Endothelial cell of umbilical vein (primary cell): Measurements from ENCODE around the gene ZNF668. TPM values are rescaled to one million over a fixed set of nuclear protein-coding genes. Genes with fewer than 3 reads are reported as not detected.

Source experiments
- BruUV-seq: library from RNA; stranded (reverse); fragments of 400-500 nt; replicated peaks from 2 replicates; lab custom pipeline; 2021; lab: Mats Ljungman, UMichigan
- CTCF ChIA-PET: fragments of 300-600, 350-600 bp; sonication (Branson Sonifier 250); formaldehyde crosslinking; loops from one replicate; lab custom pipeline; 2021; ENCODE audit warnings: antibody characterized with exemption, inconsistent platforms; lab: Charles Lee
- POLR2A ChIA-PET: fragments of 300-600, 350-600 bp; sonication (Branson Sonifier 250); formaldehyde crosslinking; loops from one replicate; lab custom pipeline; 2021; ENCODE audit warnings: antibody characterized with exemption, inconsistent platforms; lab: Charles Lee
- DNase-seq: peaks from one replicate; pipeline ENCODE4 v3.0.0-alpha.2; 2011; ENCODE audit warnings: low read depth, low spot score
- FAIRE-seq: peaks from 2 replicates; lab custom pipeline; 2011; peaks lifted over from hg19 to GRCh38; lab: Jason Lieb, UNC
- H2AFZ ChIP-seq: 2 replicates; pipeline ENCODE4 v1.6.0; 2012; ENCODE audit warnings: low read depth, low read length, control low read depth, inconsistent platforms
- H3K27ac ChIP-seq: 2 replicates; pipeline ENCODE4 v1.5.1; 2011; ENCODE audit warnings: low read depth, mild to moderate bottlenecking, control low read depth, low read length, moderate library complexity; ENCODE audit not compliant: insufficient read depth
- H3K27me3 ChIP-seq, 2 experiments: 2 replicates each; pipeline versions ENCODE4 v1.6.0 to v1.6.1; 2011; ENCODE audit warnings: low read length in 2 of 2, mixed read lengths in 1 of 2; ENCODE audit not compliant: control insufficient read depth in 2 of 2, insufficient read depth in 2 of 2
- H3K36me3 ChIP-seq, 2 experiments: 2 replicates in 1 of 2; 3 replicates in 1 of 2; pipeline ENCODE4 v1.5.1; 2011; ENCODE audit warnings: low read length in 2 of 2, mild to moderate bottlenecking in 1 of 2, moderate library complexity in 1 of 2; ENCODE audit not compliant: control insufficient read depth in 2 of 2, insufficient read depth in 2 of 2; ENCODE audit errors: extremely low read depth in 1 of 2
- H3K4me1 ChIP-seq: 3 replicates; pipeline ENCODE4 v1.5.1; 2011; ENCODE audit warnings: mild to moderate bottlenecking, low read length; ENCODE audit not compliant: control insufficient read depth, insufficient read depth; ENCODE audit errors: extremely low read depth
- H3K4me2 ChIP-seq: 2 replicates; pipeline ENCODE4 v1.6.1; 2011; ENCODE audit warnings: low read length, control low read depth, mixed read lengths; ENCODE audit not compliant: insufficient read depth
- H3K4me3 ChIP-seq, 3 experiments: fragments of 200-600 bp in 1 of 3; sonication (generic), shearing (Covaris generic) in 1 of 3; replicated peaks in 1 of 3; 2 replicates each; pipeline ENCODE4 v1.5.1; 2011 to 2016; ENCODE audit warnings: control low read depth in 3 of 3, low read length in 3 of 3, mild to moderate bottlenecking in 2 of 3, inconsistent platforms in 1 of 3, low read depth in 1 of 3, moderate library complexity in 1 of 3; ENCODE audit not compliant: insufficient read depth in 1 of 3
- H3K79me2 ChIP-seq: 2 replicates; pipeline ENCODE4 v1.6.0; 2012; ENCODE audit warnings: low read length, inconsistent platforms; ENCODE audit not compliant: control insufficient read depth, insufficient read depth
- H3K9ac ChIP-seq: replicated peaks from 2 replicates; pipeline ENCODE3; 2011; ENCODE audit warnings: low read length, control low read depth; ENCODE audit not compliant: insufficient read depth; ENCODE audit errors: extremely low read depth
- H3K9me1 ChIP-seq: replicated peaks from 3 replicates; pipeline ENCODE4 v1.6.0; 2011; ENCODE audit warnings: mild to moderate bottlenecking, low read length; ENCODE audit not compliant: control insufficient read depth, insufficient read depth; ENCODE audit errors: extremely low read depth
- H3K9me3 ChIP-seq: replicated peaks from 2 replicates; pipeline ENCODE4 v1.5.1; 2012; ENCODE audit warnings: low read length, inconsistent platforms; ENCODE audit not compliant: control insufficient read depth, insufficient read depth
- H4K20me1 ChIP-seq: replicated peaks from 2 replicates; pipeline ENCODE3; 2011; ENCODE audit warnings: mild to moderate bottlenecking, low read length; ENCODE audit not compliant: control insufficient read depth, insufficient read depth; ENCODE audit errors: extremely low read depth
- EZH2 ChIP-seq: IDR thresholded peaks from 2 replicates; pipeline ENCODE4 v1.6.1; 2012; ENCODE audit warnings: borderline replicate concordance, low read depth, mild to moderate bottlenecking, moderate library complexity, low read length, inconsistent platforms; ENCODE audit not compliant: severe bottlenecking
- FOS ChIP-seq: IDR thresholded peaks from 2 replicates; pipeline ENCODE4 v1.6.1; 2011; ENCODE audit warnings: mild to moderate bottlenecking, low read length, moderate library complexity, borderline replicate concordance; ENCODE audit not compliant: insufficient read depth
- GATA2 ChIP-seq: IDR thresholded peaks from 2 replicates; pipeline ENCODE4 v1.7.0; 2011; ENCODE audit warnings: low read depth, mild to moderate bottlenecking, moderate library complexity, mixed read lengths, low read length; ENCODE audit not compliant: insufficient read length, insufficient read depth
- JUN ChIP-seq: IDR thresholded peaks from 2 replicates; pipeline ENCODE4 v1.6.1; 2011; ENCODE audit warnings: borderline replicate concordance, low read depth; ENCODE audit not compliant: insufficient read length, insufficient read depth
- MYC ChIP-seq: IDR thresholded peaks from one replicate; pipeline ENCODE4 v1.6.1; 2011; ENCODE audit warnings: mild to moderate bottlenecking, low read depth, low read length
- POLR2A ChIP-seq: IDR thresholded peaks from 2 replicates; pipeline ENCODE4 v1.6.1; 2012; ENCODE audit warnings: low read depth, mild to moderate bottlenecking, control low read depth, low read length
- POLR2AphosphoS5 ChIP-seq: IDR thresholded peaks from 2 replicates; pipeline ENCODE4 v1.6.1; 2012; ENCODE audit warnings: low read depth, mild to moderate bottlenecking, control low read depth, low read length, moderate library complexity; ENCODE audit not compliant: insufficient read depth
- dilution Hi-C: fragments of 300-500 bp; cut with MboI; formaldehyde crosslinking; loops from one replicate; pipeline ENCODE4 v1.15.0; 2019; ENCODE audit warnings: low sequenced_read_pairs; ENCODE audit not compliant: extremely low pct_ligation_motif_present
- intact Hi-C: fragments of 100-400 bp; cut with micrococcal nuclease; formaldehyde crosslinking; loops from one replicate; pipeline ENCODE4 v1.10.0; 2022
- polyA plus RNA-seq, 4 experiments: library from polyadenylated mRNA; depleted of rRNA in 3 of 4; stranded (reverse) in 3 of 4; unstranded in 1 of 4; fragments of >200 nt; gene quantifications; 2 replicates each; pipeline versions ENCODE4 v1.2.1 to v1.2.3, GENCODE V29; 2011 to 2012; ENCODE audit warnings: missing spikeins in 1 of 4
- total RNA-seq: library from RNA; stranded (reverse); gene quantifications from 2 replicates; pipeline ENCODE4 v1.2.3, GENCODE V29; 2021
- TF ChIP-seq, protein P1 (sequence below), 2 donors: IDR thresholded peaks; 1 replicate in 1 of 2; 2 replicates in 1 of 2; pipeline ENCODE4 v1.5.1; 2011; ENCODE audit warnings: low read length in 2 of 2, mild to moderate bottlenecking in 2 of 2, moderate library complexity in 2 of 2, control low read depth in 1 of 2, inconsistent platforms in 1 of 2, low read depth in 1 of 2; ENCODE audit not compliant: insufficient read depth in 1 of 2; ENCODE audit errors: extremely low read depth in 1 of 2
- TF ChIP-seq, protein P2 (sequence below): IDR thresholded peaks from 2 replicates; pipeline ENCODE4 v1.6.1; 2011; ENCODE audit not compliant: insufficient read depth, insufficient read length

The ZNF668 gene
- total and polyA plus RNA-seq, 2 donors (not counting 3 experiments of a cell fraction or from before 2014, with no cell fraction given) = 11.8 to 13.3 TPM

DNA sequence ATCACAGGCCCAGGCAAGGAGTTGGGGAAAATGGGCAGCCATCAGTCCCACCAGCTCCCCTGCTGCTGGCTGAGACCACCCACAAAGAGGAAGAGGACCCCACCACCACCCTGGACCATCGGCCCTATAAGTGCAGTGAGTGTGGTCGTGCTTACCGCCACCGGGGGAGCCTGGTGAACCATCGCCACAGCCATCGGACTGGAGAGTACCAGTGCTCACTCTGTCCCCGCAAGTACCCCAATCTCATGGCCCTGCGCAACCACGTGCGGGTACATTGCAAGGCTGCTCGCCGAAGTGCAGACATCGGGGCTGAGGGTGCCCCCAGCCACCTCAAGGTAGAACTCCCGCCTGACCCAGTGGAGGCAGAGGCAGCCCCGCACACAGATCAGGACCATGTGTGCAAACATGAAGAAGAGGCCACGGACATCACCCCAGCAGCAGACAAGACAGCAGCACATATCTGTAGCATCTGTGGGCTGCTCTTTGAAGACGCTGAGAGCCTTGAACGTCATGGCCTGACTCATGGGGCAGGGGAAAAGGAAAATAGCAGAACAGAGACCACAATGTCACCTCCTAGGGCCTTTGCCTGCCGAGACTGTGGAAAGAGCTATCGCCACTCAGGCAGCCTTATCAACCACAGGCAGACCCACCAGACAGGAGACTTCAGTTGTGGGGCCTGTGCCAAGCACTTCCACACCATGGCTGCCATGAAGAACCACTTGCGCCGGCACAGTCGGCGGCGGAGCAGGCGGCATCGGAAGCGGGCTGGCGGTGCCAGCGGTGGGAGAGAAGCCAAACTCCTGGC, 3.8 kb upstream of the ZNF668 start:
- H3K9ac ChIP-seq = no peak overlapping the region
- POLR2A ChIA-PET = no interaction called here

More for the DNA sequence above, 3.8 kb upstream of the ZNF668 start:
- no peak overlapping the region for H2AFZ ChIP-seq
- no peak overlapping the region for H3K27ac ChIP-seq
- peaks cover 4% of the 10 kb centered on the region for H3K4me1 ChIP-seq
- no peak overlapping the region for H3K4me3 ChIP-seq
- no peaks in the 10 kb centered on the region for H3K9me1 ChIP-seq
- no peaks in the 10 kb centered on the region for H4K20me1 ChIP-seq
- H3K27me3 ChIP-seq = no peaks in the 10 kb centered on the region
- intact Hi-C loops (loop anchor here (10.0 kb wide), 1 partner anchor 787 kb away; no protein-coding TSS in a partner anchor), dilution Hi-C loops (no loop called here)
- no TSS peak for BruUV-seq
- FAIRE-seq (no peak), DNase-seq (no peak)
- CTCF ChIA-PET = no interaction called here
- TF ChIP-seq FOS (no peak), EZH2 (no peak), POLR2A (no peak), GATA2 (no peak), JUN (no peak), MYC (no peak), POLR2AphosphoS5 (no peak)
- TF ChIP-seq, protein P1, sequence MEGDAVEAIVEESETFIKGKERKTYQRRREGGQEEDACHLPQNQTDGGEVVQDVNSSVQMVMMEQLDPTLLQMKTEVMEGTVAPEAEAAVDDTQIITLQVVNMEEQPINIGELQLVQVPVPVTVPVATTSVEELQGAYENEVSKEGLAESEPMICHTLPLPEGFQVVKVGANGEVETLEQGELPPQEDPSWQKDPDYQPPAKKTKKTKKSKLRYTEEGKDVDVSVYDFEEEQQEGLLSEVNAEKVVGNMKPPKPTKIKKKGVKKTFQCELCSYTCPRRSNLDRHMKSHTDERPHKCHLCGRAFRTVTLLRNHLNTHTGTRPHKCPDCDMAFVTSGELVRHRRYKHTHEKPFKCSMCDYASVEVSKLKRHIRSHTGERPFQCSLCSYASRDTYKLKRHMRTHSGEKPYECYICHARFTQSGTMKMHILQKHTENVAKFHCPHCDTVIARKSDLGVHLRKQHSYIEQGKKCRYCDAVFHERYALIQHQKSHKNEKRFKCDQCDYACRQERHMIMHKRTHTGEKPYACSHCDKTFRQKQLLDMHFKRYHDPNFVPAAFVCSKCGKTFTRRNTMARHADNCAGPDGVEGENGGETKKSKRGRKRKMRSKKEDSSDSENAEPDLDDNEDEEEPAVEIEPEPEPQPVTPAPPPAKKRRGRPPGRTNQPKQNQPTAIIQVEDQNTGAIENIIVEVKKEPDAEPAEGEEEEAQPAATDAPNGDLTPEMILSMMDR (IDR thresholded peaks at IDR 0.05; ENCODE audit: extremely low read depth in 1 of 2, insufficient read depth in 1 of 2, low read depth in 1 of 2, low read length in 2 of 2) = no peak
- TF ChIP-seq, protein P2, sequence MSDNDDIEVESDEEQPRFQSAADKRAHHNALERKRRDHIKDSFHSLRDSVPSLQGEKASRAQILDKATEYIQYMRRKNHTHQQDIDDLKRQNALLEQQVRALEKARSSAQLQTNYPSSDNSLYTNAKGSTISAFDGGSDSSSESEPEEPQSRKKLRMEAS = no peak
- H3K79me2 ChIP-seq = peaks cover 29% of the 10 kb centered on the region
- no peak overlapping the region for H3K4me2 ChIP-seq
- H3K36me3 ChIP-seq = peaks cover 3 to 36% of the 10 kb centered on the region in 2 experiments
- H3K9me3 ChIP-seq = no peaks in the 10 kb centered on the region
